PC-9 (cell line): ENCODE data around the gene FRMD8. TPM values are rescaled to one million over a fixed set of nuclear protein-coding genes. Genes with fewer than 3 reads are reported as not detected.
A peak's percentile ranks its signal among the peaks of the same experiment; 100 is the strongest.

ENCODE experiments used
- BruUV-seq: library from RNA; stranded (reverse); fragments of 400-500 nt; replicated peaks from 2 replicates; lab custom pipeline; 2021; lab: Mats Ljungman, UMichigan
- CTCF ChIA-PET: fragments of 300-600 bp; sonication (Branson Sonifier 250); formaldehyde crosslinking; loops from one replicate; lab custom pipeline; 2022; ENCODE audit warnings: antibody characterized with exemption; lab: Charles Lee
- POLR2A ChIA-PET: fragments of 300-600 bp; sonication (Branson Sonifier 250); formaldehyde crosslinking; loops from one replicate; lab custom pipeline; 2022; ENCODE audit warnings: antibody characterized with exemption; ENCODE audit not compliant: unreplicated experiment; lab: Charles Lee
- DNase-seq, 2 experiments: peaks; one replicate each; pipeline versions ENCODE4 v3.0.0 to v3.0.0-alpha.2; 2015 to 2022; ENCODE audit warnings: mixed read lengths in 1 of 2
- H2AFZ ChIP-seq: fragments of 200-600 bp; sonication (generic); 2 replicates; pipeline ENCODE4 v1.8.1; 2017; ENCODE audit warnings: antibody characterized with exemption
- H3F3A ChIP-seq: fragments of 200-600 bp; sonication (generic); 2 replicates; pipeline ENCODE4 v1.8.1; 2017; ENCODE audit warnings: antibody characterized with exemption, mild to moderate bottlenecking, low read depth; ENCODE audit not compliant: insufficient read depth
- H3K27ac ChIP-seq: fragments of 200-600 bp; sonication (generic); 2 replicates; pipeline ENCODE4 v1.6.1; 2016; ENCODE audit warnings: mixed run types
- H3K27me3 ChIP-seq: fragments of 200-600 bp; sonication (generic); 2 replicates; pipeline ENCODE4 v1.6.1; 2016; ENCODE audit warnings: low read depth, mixed run types; ENCODE audit not compliant: insufficient read depth
- H3K36me3 ChIP-seq: fragments of 200-600 bp; sonication (generic); 2 replicates; pipeline ENCODE4 v1.6.1; 2016; ENCODE audit warnings: low read depth, mixed run types
- H3K4me1 ChIP-seq: fragments of 200-600 bp; sonication (generic); replicated peaks from 2 replicates; pipeline ENCODE4 v1.6.1; 2016; ENCODE audit warnings: mixed run types; ENCODE audit not compliant: insufficient read depth
- H3K4me2 ChIP-seq: fragments of 200-600 bp; sonication (generic); 2 replicates; pipeline ENCODE4 v1.6.1; 2017; ENCODE audit warnings: mixed run types
- H3K4me3 ChIP-seq: fragments of 200-600 bp; sonication (generic); 2 replicates; pipeline ENCODE4 v1.6.1; 2016; ENCODE audit warnings: mixed run types
- H3K79me2 ChIP-seq: fragments of 200-600 bp; sonication (generic); 2 replicates; pipeline ENCODE4 v1.6.1; 2017; ENCODE audit warnings: low read depth, mixed run types
- H3K9me2 ChIP-seq: fragments of 200-600 bp; sonication (generic); 2 replicates; pipeline ENCODE4 v1.8.1; 2017; ENCODE audit warnings: mild to moderate bottlenecking; ENCODE audit not compliant: insufficient read depth
- H3K9me3 ChIP-seq: fragments of 200-600 bp; sonication (generic); 2 replicates; pipeline ENCODE4 v1.8.1; 2016; ENCODE audit warnings: low read depth; ENCODE audit not compliant: insufficient read depth
- H4K20me1 ChIP-seq: fragments of 200-600 bp; sonication (generic); 2 replicates; pipeline ENCODE4 v1.8.1; 2017; ENCODE audit not compliant: insufficient read depth
- CTCF ChIP-seq: fragments of 200-600 bp; sonication (generic); conservative IDR thresholded peaks from 2 replicates; pipeline ENCODE4 v1.6.1; 2017; ENCODE audit warnings: mixed run types, antibody characterized with exemption, mild to moderate bottlenecking, moderate library complexity
- EZH2 ChIP-seq: fragments of 200-600 bp; sonication (generic); IDR thresholded peaks from 2 replicates; pipeline ENCODE4 v1.8.0; 2017; ENCODE audit warnings: antibody characterized with exemption, low read depth
- intact Hi-C: fragments of 100-400 bp; cut with micrococcal nuclease; formaldehyde crosslinking; loops from one replicate; pipeline ENCODE4 v1.10.0; 2022; ENCODE audit not compliant: unreplicated experiment
- total RNA-seq: library from RNA; stranded (reverse); gene quantifications from 2 replicates; pipeline ENCODE4 v1.2.3, GENCODE V29; 2021

FRMD8 gene
- total RNA-seq, 1 experiment from 2014 or later, result 32.4 TPM

GRCh38 chr11:65383778-65384177 lies 2.7 kb upstream of the FRMD8 start:
- peaks cover 71% of the 10 kb centered on the region for H3K4me1 ChIP-seq
- H3F3A ChIP-seq, result peaks cover 54% of the 10 kb centered on the region
- POLR2A ChIA-PET, result no interaction called here
- H3K9me2 ChIP-seq, result no peaks in the 10 kb centered on the region
- peaks cover 19% of the 10 kb centered on the region; the same call in 1 of the 2 replicates for H3K79me2 ChIP-seq
- intact Hi-C loops, result loop anchor here (2.0 kb wide), 1 partner anchor 187 kb away; the partner anchor contains the start of gene ZNRD2
- peak overlapping the region; percentile 83 for H3K4me2 ChIP-seq
- H3K9me3 ChIP-seq, result no peaks in the 10 kb centered on the region
- no peak overlapping the region for H2AFZ ChIP-seq
- CTCF ChIA-PET, result no interaction called here
- no peaks in the 10 kb centered on the region for H4K20me1 ChIP-seq
- no peaks in the 10 kb centered on the region for H3K36me3 ChIP-seq
- no peak for TF ChIP-seq EZH2
- no peak for TF ChIP-seq CTCF
- H3K4me3 ChIP-seq, result no peak overlapping the region
- BruUV-seq, result no TSS peak
- no peaks in the 10 kb centered on the region for H3K27me3 ChIP-seq
- peak overlapping the region; percentile 93 for H3K27ac ChIP-seq
- DNase-seq, result no peak

GRCh38 chr11:65384301-65384889 lies 2.0 kb upstream of the FRMD8 start:
- Histone ChIP-seq H3K36me3 (no peaks in the 10 kb centered on the region), H3K4me1 (peaks cover 71% of the 10 kb centered on the region), H3K79me2 (peaks cover 19% of the 10 kb centered on the region; the same call in 1 of the 2 replicates), H3K4me2 (peak overlapping the region; percentile 83), H2AFZ (no peak overlapping the region), H4K20me1 (no peaks in the 10 kb centered on the region), H3K9me3 (no peaks in the 10 kb centered on the region), H3K4me3 (no peak overlapping the region), H3F3A (peaks cover 54% of the 10 kb centered on the region), H3K9me2 (no peaks in the 10 kb centered on the region), H3K27ac (peak overlapping the region; percentile 93), H3K27me3 (no peaks in the 10 kb centered on the region)
- CTCF ChIA-PET, result no interaction called here
- intact Hi-C loops, result no loop called here
- POLR2A ChIA-PET, result no interaction called here
- no peak for DNase-seq
- BruUV-seq, result no TSS peak
- TF ChIP-seq EZH2, result no peak
- no peak for TF ChIP-seq CTCF

- CTCF ChIA-PET, result no interaction called here
- H3K9me2 ChIP-seq, result no peaks in the 10 kb centered on the region
- peaks cover 12% of the 10 kb centered on the region; the same call in 1 of the 2 replicates for H3K79me2 ChIP-seq
- no TSS peak for BruUV-seq
- peaks cover 17% of the 10 kb centered on the region for H3F3A ChIP-seq
- H2AFZ ChIP-seq, result no peak overlapping the region
- peaks cover 37% of the 10 kb centered on the region for H3K4me1 ChIP-seq
- intact Hi-C loops, result no loop called here
- no peaks in the 10 kb centered on the region for H3K36me3 ChIP-seq
- H3K27ac ChIP-seq, result no peak overlapping the region
- H3K27me3 ChIP-seq, result no peaks in the 10 kb centered on the region
- 0 out of 2 replicates have a peak overlapping the region, but pooled peaks have one; percentile 100 for H3K4me2 ChIP-seq
- DNase-seq, result no peak
- no peaks in the 10 kb centered on the region for H4K20me1 ChIP-seq
- POLR2A ChIA-PET, result no interaction called here
- TF ChIP-seq EZH2 (no peak), CTCF (no peak)
- H3K9me3 ChIP-seq, result no peaks in the 10 kb centered on the region
- H3K4me3 ChIP-seq, result no peak overlapping the region
These were observed 2.3 kb downstream of the FRMD8 start for GRCh38 chr11:65388731-65389130.
